Activated CD4-positive, CD25-positive, alpha-beta regulatory T cell treated with anti-CD3 and anti-CD28 coated beads, Interleukin-2, amount 50 U/mL, for 72 hours (primary cell): Measurements from ENCODE around the gene AKAP6.

Experiments used
- DNase-seq: peaks from one replicate; pipeline ENCODE4 v3.0.0; 2021

AKAP6 gene

GRCh38 chr14:32329146-32329545, at the start of gene AKAP6:
AKAP6 (plus strand) TSS chr14:32329298; CDS start chr14:32433494, 104,196 bp downstream.
- no peak for DNase-seq

GRCh38 chr14:32286602-32287001, 42.5 kb upstream of the AKAP6 start:
- DNase-seq = no peak

GRCh38 chr14:32296366-32296765, 32.7 kb upstream of the AKAP6 start:
- no peak for DNase-seq

- no peak for DNase-seq
Measured at GRCh38 chr14:32298346-32298745, 30.8 kb upstream of the AKAP6 start.

GRCh38 chr14:32300136-32300535, 29.0 kb upstream of the AKAP6 start:
- no peak for DNase-seq

GRCh38 chr14:32303865-32304264, 25.2 kb upstream of the AKAP6 start:
- DNase-seq = no peak

GRCh38 chr14:32304296-32304695, 24.8 kb upstream of the AKAP6 start:
- DNase-seq = no peak

GRCh38 chr14:32306549-32306948, 22.5 kb upstream of the AKAP6 start:
- no peak for DNase-seq

GRCh38 chr14:32307881-32308582, 21.1 kb upstream of the AKAP6 start:
- no peak for DNase-seq

- DNase-seq = no peak
Measured at GRCh38 chr14:32310876-32311275, 18.2 kb upstream of the AKAP6 start.

- DNase-seq = no peak
Measured at GRCh38 chr14:32311294-32312009, 17.6 kb upstream of the AKAP6 start.

GRCh38 chr14:32312010-32312331, 17.1 kb upstream of the AKAP6 start:
- no peak for DNase-seq

GRCh38 chr14:32313844-32314376, 15.2 kb upstream of the AKAP6 start:
- no peak for DNase-seq

- no peak for DNase-seq
Measured at GRCh38 chr14:32318087-32318795, 10.9 kb upstream of the AKAP6 start.

GRCh38 chr14:32319368-32320049, 9.6 kb upstream of the AKAP6 start:
- no peak for DNase-seq

GRCh38 chr14:32324601-32325000, 4.5 kb upstream of the AKAP6 start:
- no peak for DNase-seq

- DNase-seq = no peak
Measured at GRCh38 chr14:32327255-32327961, 1.7 kb upstream of the AKAP6 start.

GRCh38 chr14:32329690-32330285, 690 bp downstream of the AKAP6 start:
- DNase-seq = no peak

- no peak for DNase-seq
Measured at GRCh38 chr14:32330351-32331111, 1.4 kb downstream of the AKAP6 start.

GRCh38 chr14:32331206-32331605, 2.1 kb downstream of the AKAP6 start:
- DNase-seq = no peak
